HCT116 (cell line): ENCODE data around the gene TET3. TPM values are rescaled to one million over a fixed set of nuclear protein-coding genes. Genes with fewer than 3 reads are reported as not detected.

Source experiments
- ATAC-seq: fragments of 200-7000 bp; cut with Tn5 transposase; 2 replicates; pipeline ENCODE4 v1.9.1; 2020; ENCODE audit warnings: mild to moderate bottlenecking, moderate library complexity
- BruUV-seq: library from RNA; stranded (reverse); fragments of 400-500 nt; replicated peaks from 2 replicates; lab custom pipeline; 2021; lab: Mats Ljungman, UMichigan
- CTCF ChIA-PET: fragments of 300-600 bp; sonication (Branson Sonifier 250); formaldehyde crosslinking; loops from one replicate; lab custom pipeline; 2021; ENCODE audit warnings: antibody characterized with exemption; lab: Charles Lee
- POLR2A ChIA-PET: fragments of 300-600, 350-600 bp; sonication (Branson Sonifier 250); formaldehyde crosslinking; loops from one replicate; lab custom pipeline; 2021; ENCODE audit warnings: antibody characterized with exemption; lab: Charles Lee
- RAD21 ChIA-PET, 2 experiments: fragments of 300-600 bp; sonication (Branson Sonifier 250); formaldehyde crosslinking; loops; one replicate each; lab custom pipeline; 2023; ENCODE audit warnings: low total read pairs in 2 of 2; ENCODE audit not compliant: uncharacterized antibody in 2 of 2, unreplicated experiment in 2 of 2, low non-redundant PET in 1 of 2; lab: Charles Lee
- DNase-seq: peaks from one replicate; pipeline ENCODE4 v3.0.0-alpha.2; 2010; ENCODE audit warnings: low read depth, low spot score
- H2AFZ ChIP-seq: fragments of 200-600 bp; shearing (Covaris generic), sonication (generic); 2 replicates; pipeline ENCODE4 v1.6.1; 2017; ENCODE audit warnings: low read depth, mixed run types, mixed read lengths, antibody characterized with exemption, low read length; ENCODE audit not compliant: poor library complexity, severe bottlenecking
- H3K27ac ChIP-seq: 2 replicates; pipeline ENCODE4 v1.5.1; 2012; ENCODE audit warnings: low read depth, low read length
- H3K27me3 ChIP-seq: fragments of 200-600 bp; sonication (generic); 2 replicates; pipeline ENCODE4 v1.6.1; 2016; ENCODE audit warnings: mixed run types, low read length, mixed read lengths; ENCODE audit not compliant: insufficient read depth
- H3K36me3 ChIP-seq, 2 experiments: fragments of 200-500 bp in 1 of 2; fragments of 200-600 bp in 1 of 2; sonication (Bioruptor generic) in 1 of 2; sonication (generic) in 1 of 2; 2 replicates each; pipeline versions ENCODE4 v1.5.1 to v1.6.1; 2014 to 2016; ENCODE audit warnings: low read length in 2 of 2, inconsistent platforms in 1 of 2, mixed read lengths in 1 of 2, mixed run types in 1 of 2; ENCODE audit not compliant: insufficient read depth in 2 of 2, control insufficient read depth in 1 of 2
- H3K4me1 ChIP-seq, 2 experiments: fragments of 200-600 bp in 1 of 2; sonication (generic) in 1 of 2; 2 replicates each; pipeline versions ENCODE4 v1.5.1 to v1.6.1; 2012 to 2017; ENCODE audit warnings: low read length in 2 of 2, inconsistent platforms in 1 of 2, mild to moderate bottlenecking in 1 of 2, mixed read lengths in 1 of 2, mixed run types in 1 of 2, moderate library complexity in 1 of 2; ENCODE audit not compliant: insufficient read depth in 2 of 2, control insufficient read depth in 1 of 2
- H3K4me2 ChIP-seq: fragments of 200-600 bp; sonication (generic); 2 replicates; pipeline ENCODE4 v1.6.1; 2017; ENCODE audit warnings: mixed run types, low read length, mixed read lengths
- H3K4me3 ChIP-seq, 2 experiments: fragments of 200-600 bp in 1 of 2; sonication (generic) in 1 of 2; replicated peaks in 1 of 2; 2 replicates each; pipeline ENCODE4 v1.5.1; 2011 to 2016; ENCODE audit warnings: low read length in 2 of 2, control low read depth in 1 of 2, low read depth in 1 of 2, mild to moderate bottlenecking in 1 of 2, mixed read lengths in 1 of 2, mixed run types in 1 of 2
- H3K79me2 ChIP-seq: fragments of 200-600 bp; sonication (generic); 2 replicates; pipeline ENCODE4 v1.6.1; 2017; ENCODE audit warnings: mild to moderate bottlenecking, mixed run types, low read length, moderate library complexity, mixed read lengths; ENCODE audit not compliant: insufficient read depth
- H3K9ac ChIP-seq: fragments of 200-600 bp; sonication (generic); 2 replicates; pipeline ENCODE4 v1.6.1; 2016; ENCODE audit warnings: low read length, mixed read lengths
- H3K9me2 ChIP-seq: fragments of 200-600 bp; sonication (generic), shearing (Covaris generic); 2 replicates; pipeline ENCODE4 v1.6.1; 2017; ENCODE audit warnings: mixed run types, mild to moderate bottlenecking, moderate library complexity; ENCODE audit not compliant: insufficient read depth
- H3K9me3 ChIP-seq, 2 experiments: fragments of 200-500 bp in 1 of 2; fragments of 200-600 bp in 1 of 2; sonication (Bioruptor generic) in 1 of 2; sonication (generic) in 1 of 2; 2 replicates each; pipeline ENCODE4 v1.6.1; 2014 to 2017; ENCODE audit warnings: low read length in 2 of 2, mixed read lengths in 2 of 2, inconsistent platforms in 1 of 2, low read depth in 1 of 2, mild to moderate bottlenecking in 1 of 2, mixed run types in 1 of 2, moderate library complexity in 1 of 2; ENCODE audit not compliant: control insufficient read depth in 1 of 2, insufficient read depth in 1 of 2
- H4K20me1 ChIP-seq: fragments of 200-600 bp; sonication (generic), shearing (Covaris generic); 2 replicates; pipeline ENCODE4 v1.6.1; 2017; ENCODE audit warnings: mixed run types, mild to moderate bottlenecking, moderate library complexity; ENCODE audit not compliant: insufficient read depth
- EGR1 ChIP-seq: IDR thresholded peaks from 2 replicates; pipeline ENCODE4 v1.6.1; 2012; ENCODE audit warnings: low read depth
- ELF1 ChIP-seq: IDR thresholded peaks from 2 replicates; pipeline ENCODE4 v1.6.1; 2012; ENCODE audit warnings: low read depth, borderline replicate concordance
- JUND ChIP-seq: IDR thresholded peaks from 2 replicates; pipeline ENCODE4 v1.6.1; 2012
- POLR2A ChIP-seq: IDR thresholded peaks from 2 replicates; pipeline ENCODE4 v1.7.0; 2011; ENCODE audit warnings: borderline replicate concordance; ENCODE audit not compliant: insufficient read depth, insufficient read length; ENCODE audit errors: extremely low read depth
- POLR2AphosphoS5 ChIP-seq: IDR thresholded peaks from 2 replicates; pipeline ENCODE4 v1.6.1; 2011; ENCODE audit warnings: mild to moderate bottlenecking, low read depth, low read length, moderate library complexity
- SP1 ChIP-seq: IDR thresholded peaks from 2 replicates; pipeline ENCODE4 v1.6.1; 2012; ENCODE audit warnings: low read depth
- YY1 ChIP-seq: IDR thresholded peaks from 2 replicates; pipeline ENCODE4 v1.6.1; 2011; ENCODE audit warnings: low read length, low read depth, moderate library complexity, mild to moderate bottlenecking; ENCODE audit not compliant: insufficient replicate concordance; ENCODE audit errors: extremely low read depth
- ZFX ChIP-seq: fragments of 450-650 bp; IDR thresholded peaks from 2 replicates; pipeline ENCODE4 v1.6.1; 2017
- ZNF274 ChIP-seq: fragments of 200-500 bp; sonication (Bioruptor generic); IDR thresholded peaks from 2 replicates; pipeline ENCODE4 v1.6.1; 2014; ENCODE audit warnings: mild to moderate bottlenecking, low read depth, low read length, inconsistent platforms
- intact Hi-C: fragments of 100-400 bp; cut with micrococcal nuclease; formaldehyde crosslinking; loops from 2 replicates; pipeline ENCODE4 v1.10.0; 2022
- total RNA-seq: library from RNA; stranded (reverse); gene quantifications from one replicate; pipeline ENCODE4 v1.2.1, GENCODE V29; 2021; ENCODE audit not compliant: unreplicated experiment
- TF ChIP-seq, protein P1 (sequence below), 3 experiments: fragments of 200-600 bp in 1 of 3; sonication (generic) in 1 of 3; IDR thresholded peaks in 2 of 3; conservative IDR thresholded peaks in 1 of 3; 2 replicates each; pipeline ENCODE4 v1.5.1; 2012 to 2017; ENCODE audit warnings: low read depth in 2 of 3, low read length in 2 of 3, antibody characterized with exemption in 1 of 3, borderline replicate concordance in 1 of 3, control low read depth in 1 of 3, mild to moderate bottlenecking in 1 of 3, mixed read lengths in 1 of 3, mixed run types in 1 of 3, moderate library complexity in 1 of 3; ENCODE audit not compliant: insufficient read depth in 1 of 3
- TF ChIP-seq, protein P2 (sequence below): IDR thresholded peaks from 2 replicates; pipeline ENCODE4 v1.6.1; 2012
- TF ChIP-seq, protein P3 (sequence below): IDR thresholded peaks from 2 replicates; pipeline ENCODE4 v1.6.1; 2012
- TF ChIP-seq, protein P4 (sequence below): IDR thresholded peaks from 2 replicates; pipeline ENCODE4 v1.6.1; 2012; ENCODE audit warnings: low read depth

The TET3 gene
- total RNA-seq, 1 experiment from 2014 or later, result 15.4 TPM

- no peak overlapping the region for H3K27ac ChIP-seq
- CTCF ChIA-PET, result no interaction called here
- RAD21 ChIA-PET, result no interaction called here
- H4K20me1 ChIP-seq, result no peaks in the 10 kb centered on the region
- H3K79me2 ChIP-seq, result no peaks in the 10 kb centered on the region
- TF ChIP-seq JUND, result no peak
- no peak for TF ChIP-seq EGR1
- TF ChIP-seq, protein P1, sequence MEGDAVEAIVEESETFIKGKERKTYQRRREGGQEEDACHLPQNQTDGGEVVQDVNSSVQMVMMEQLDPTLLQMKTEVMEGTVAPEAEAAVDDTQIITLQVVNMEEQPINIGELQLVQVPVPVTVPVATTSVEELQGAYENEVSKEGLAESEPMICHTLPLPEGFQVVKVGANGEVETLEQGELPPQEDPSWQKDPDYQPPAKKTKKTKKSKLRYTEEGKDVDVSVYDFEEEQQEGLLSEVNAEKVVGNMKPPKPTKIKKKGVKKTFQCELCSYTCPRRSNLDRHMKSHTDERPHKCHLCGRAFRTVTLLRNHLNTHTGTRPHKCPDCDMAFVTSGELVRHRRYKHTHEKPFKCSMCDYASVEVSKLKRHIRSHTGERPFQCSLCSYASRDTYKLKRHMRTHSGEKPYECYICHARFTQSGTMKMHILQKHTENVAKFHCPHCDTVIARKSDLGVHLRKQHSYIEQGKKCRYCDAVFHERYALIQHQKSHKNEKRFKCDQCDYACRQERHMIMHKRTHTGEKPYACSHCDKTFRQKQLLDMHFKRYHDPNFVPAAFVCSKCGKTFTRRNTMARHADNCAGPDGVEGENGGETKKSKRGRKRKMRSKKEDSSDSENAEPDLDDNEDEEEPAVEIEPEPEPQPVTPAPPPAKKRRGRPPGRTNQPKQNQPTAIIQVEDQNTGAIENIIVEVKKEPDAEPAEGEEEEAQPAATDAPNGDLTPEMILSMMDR (IDR thresholded peaks at IDR 0.05 in 2 of 3, conservative IDR thresholded peaks at IDR 0.05 in 1 of 3; ENCODE audit: borderline replicate concordance in 1 of 3, insufficient read depth in 1 of 3, low read depth in 2 of 3, low read length in 2 of 3), result no peak
- TF ChIP-seq, protein P2, sequence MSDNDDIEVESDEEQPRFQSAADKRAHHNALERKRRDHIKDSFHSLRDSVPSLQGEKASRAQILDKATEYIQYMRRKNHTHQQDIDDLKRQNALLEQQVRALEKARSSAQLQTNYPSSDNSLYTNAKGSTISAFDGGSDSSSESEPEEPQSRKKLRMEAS, result no peak
- TF ChIP-seq ELF1, result no peak
- no peak for TF ChIP-seq ZFX
- TF ChIP-seq ZNF274, result no peak
- ATAC-seq (no peak), DNase-seq (no peak)
- H3K9me2 ChIP-seq, result no peaks in the 10 kb centered on the region
- H3K27me3 ChIP-seq, result no peaks in the 10 kb centered on the region
- no peaks in the 10 kb centered on the region for H3K9me3 ChIP-seq
- 0 out of 4 replicates have a peak, but pooled peaks cover 0 to 2% of the 10 kb centered on the region in 2 experiments for H3K36me3 ChIP-seq
- no peak overlapping the region for H3K4me3 ChIP-seq
- no peak overlapping the region for H3K9ac ChIP-seq
- H3K4me1 ChIP-seq, result peaks cover 0 to 2% of the 10 kb centered on the region in 2 experiments; a peak in 1 of 4 replicates
- POLR2A ChIA-PET, result no interaction called here
- intact Hi-C loops, result no loop called here
- BruUV-seq, result no TSS peak
- no peak overlapping the region for H3K4me2 ChIP-seq
- H2AFZ ChIP-seq, result no peak overlapping the region
Measured at GRCh38 chr2:73970850-73971471, 13.7 kb upstream of the TET3 start.

DNA sequence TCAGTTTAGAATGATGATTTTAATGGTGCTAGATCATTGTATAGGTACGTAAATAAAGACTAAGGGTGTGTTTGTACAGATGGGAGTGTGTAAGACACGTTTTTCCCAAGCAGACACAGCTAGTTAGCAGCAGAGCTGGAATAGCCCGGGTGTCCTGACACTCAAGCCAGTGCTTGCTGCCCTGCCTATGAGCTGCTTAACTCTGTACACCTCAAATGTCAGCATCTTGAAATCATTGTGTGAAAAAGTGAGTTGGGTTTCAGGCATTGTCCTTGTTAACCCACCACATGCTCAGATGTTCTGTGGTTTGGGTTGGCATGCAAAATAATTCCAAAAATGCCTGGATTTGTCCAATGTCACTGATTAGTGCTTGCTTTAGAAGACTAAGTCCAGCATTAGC lies 13.0 kb upstream of the TET3 start:
- Histone ChIP-seq H3K4me1 (peaks cover 0 to 2% of the 10 kb centered on the region in 2 experiments; a peak in 1 of 4 replicates), H3K9me3 (no peaks in the 10 kb centered on the region), H3K4me3 (no peak overlapping the region), H3K36me3 (0 out of 4 replicates have a peak, but pooled peaks cover 0 to 2% of the 10 kb centered on the region in 2 experiments), H3K79me2 (no peaks in the 10 kb centered on the region), H3K27ac (no peak overlapping the region), H3K4me2 (no peak overlapping the region), H3K9me2 (no peaks in the 10 kb centered on the region), H4K20me1 (no peaks in the 10 kb centered on the region), H2AFZ (no peak overlapping the region), H3K9ac (no peak overlapping the region), H3K27me3 (no peaks in the 10 kb centered on the region)
- no TSS peak for BruUV-seq
- DNase-seq, result no peak
- ChIA-PET RAD21 (no interaction called here), CTCF (no interaction called here), POLR2A (no interaction called here)
- no peak for ATAC-seq
- intact Hi-C loops, result no loop called here
- no peak for TF ChIP-seq SP1
- no peak for TF ChIP-seq POLR2AphosphoS5
- TF ChIP-seq, protein P3, sequence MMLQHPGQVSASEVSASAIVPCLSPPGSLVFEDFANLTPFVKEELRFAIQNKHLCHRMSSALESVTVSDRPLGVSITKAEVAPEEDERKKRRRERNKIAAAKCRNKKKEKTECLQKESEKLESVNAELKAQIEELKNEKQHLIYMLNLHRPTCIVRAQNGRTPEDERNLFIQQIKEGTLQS, result no peak
- TF ChIP-seq YY1, result no peak
- TF ChIP-seq JUND, result no peak
- no peak for TF ChIP-seq POLR2A
- no peak for TF ChIP-seq ZFX
- no peak for TF ChIP-seq ZNF274
- no peak for TF ChIP-seq ELF1
- TF ChIP-seq, protein P4, sequence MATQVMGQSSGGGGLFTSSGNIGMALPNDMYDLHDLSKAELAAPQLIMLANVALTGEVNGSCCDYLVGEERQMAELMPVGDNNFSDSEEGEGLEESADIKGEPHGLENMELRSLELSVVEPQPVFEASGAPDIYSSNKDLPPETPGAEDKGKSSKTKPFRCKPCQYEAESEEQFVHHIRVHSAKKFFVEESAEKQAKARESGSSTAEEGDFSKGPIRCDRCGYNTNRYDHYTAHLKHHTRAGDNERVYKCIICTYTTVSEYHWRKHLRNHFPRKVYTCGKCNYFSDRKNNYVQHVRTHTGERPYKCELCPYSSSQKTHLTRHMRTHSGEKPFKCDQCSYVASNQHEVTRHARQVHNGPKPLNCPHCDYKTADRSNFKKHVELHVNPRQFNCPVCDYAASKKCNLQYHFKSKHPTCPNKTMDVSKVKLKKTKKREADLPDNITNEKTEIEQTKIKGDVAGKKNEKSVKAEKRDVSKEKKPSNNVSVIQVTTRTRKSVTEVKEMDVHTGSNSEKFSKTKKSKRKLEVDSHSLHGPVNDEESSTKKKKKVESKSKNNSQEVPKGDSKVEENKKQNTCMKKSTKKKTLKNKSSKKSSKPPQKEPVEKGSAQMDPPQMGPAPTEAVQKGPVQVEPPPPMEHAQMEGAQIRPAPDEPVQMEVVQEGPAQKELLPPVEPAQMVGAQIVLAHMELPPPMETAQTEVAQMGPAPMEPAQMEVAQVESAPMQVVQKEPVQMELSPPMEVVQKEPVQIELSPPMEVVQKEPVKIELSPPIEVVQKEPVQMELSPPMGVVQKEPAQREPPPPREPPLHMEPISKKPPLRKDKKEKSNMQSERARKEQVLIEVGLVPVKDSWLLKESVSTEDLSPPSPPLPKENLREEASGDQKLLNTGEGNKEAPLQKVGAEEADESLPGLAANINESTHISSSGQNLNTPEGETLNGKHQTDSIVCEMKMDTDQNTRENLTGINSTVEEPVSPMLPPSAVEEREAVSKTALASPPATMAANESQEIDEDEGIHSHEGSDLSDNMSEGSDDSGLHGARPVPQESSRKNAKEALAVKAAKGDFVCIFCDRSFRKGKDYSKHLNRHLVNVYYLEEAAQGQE, result no peak
